ENCODE measurements around the gene MATN4.

MATN4 gene

GRCh38 chr20:45254383-45255262 is 53.5 kb downstream of the MATN4 start, which contains the start of gene SLPI:
Gene SLPI (minus strand): TSS chr20:45254564. CDS start chr20:45254543, 21 bp downstream.
- in situ Hi-C loops (cut with MboI; ENCODE audit: low sequenced_read_pairs, unreplicated experiment): no loop called here
- DNase-seq (ENCODE audit: low spot score): peak; percentile 30
- no peak for TF ChIP-seq CTCF (IDR thresholded peaks at IDR 0.05; ENCODE audit: borderline replicate concordance, control extremely low read depth, extremely low read depth, insufficient read depth, missing control alignments)

- TF ChIP-seq CTCF (IDR thresholded peaks at IDR 0.05; ENCODE audit: borderline replicate concordance, control extremely low read depth, extremely low read depth, insufficient read depth, missing control alignments): no peak
- in situ Hi-C loops (cut with MboI; ENCODE audit: low sequenced_read_pairs, unreplicated experiment): no loop called here
- no peak for DNase-seq (ENCODE audit: low spot score)
These were observed 54.8 kb downstream of the MATN4 start for GRCh38 chr20:45253261-45253660.

- in situ Hi-C loops (cut with MboI; ENCODE audit: low sequenced_read_pairs, unreplicated experiment): no loop called here
- no peak for DNase-seq (ENCODE audit: low spot score)
- no peak for TF ChIP-seq CTCF (IDR thresholded peaks at IDR 0.05; ENCODE audit: borderline replicate concordance, control extremely low read depth, extremely low read depth, insufficient read depth, missing control alignments)
These were observed 56.1 kb downstream of the MATN4 start for GRCh38 chr20:45251884-45252560.

DNA sequence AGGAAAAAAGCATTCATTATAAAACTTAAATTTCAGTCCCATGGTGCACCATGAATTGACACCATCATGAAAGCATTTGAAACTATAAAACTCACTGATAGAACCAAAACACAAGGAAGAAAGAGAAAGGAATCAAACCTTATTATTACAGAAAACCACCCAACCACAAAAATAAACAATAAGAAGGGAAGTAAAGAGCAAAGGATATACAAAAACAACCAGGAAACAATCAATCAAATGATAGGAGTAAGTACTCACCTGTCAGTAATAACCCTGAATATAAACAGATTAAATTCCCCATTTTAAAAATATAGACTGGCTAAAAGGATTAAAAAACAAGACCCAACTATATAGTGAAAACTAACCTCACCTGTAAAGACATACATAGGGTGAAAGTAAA is 59.5 kb downstream of the MATN4 start:
- TF ChIP-seq CTCF (IDR thresholded peaks at IDR 0.05; ENCODE audit: borderline replicate concordance, control extremely low read depth, extremely low read depth, insufficient read depth, missing control alignments): no peak
- in situ Hi-C loops (cut with MboI; ENCODE audit: low sequenced_read_pairs, unreplicated experiment): no loop called here
- DNase-seq (ENCODE audit: low spot score): no peak

DNA sequence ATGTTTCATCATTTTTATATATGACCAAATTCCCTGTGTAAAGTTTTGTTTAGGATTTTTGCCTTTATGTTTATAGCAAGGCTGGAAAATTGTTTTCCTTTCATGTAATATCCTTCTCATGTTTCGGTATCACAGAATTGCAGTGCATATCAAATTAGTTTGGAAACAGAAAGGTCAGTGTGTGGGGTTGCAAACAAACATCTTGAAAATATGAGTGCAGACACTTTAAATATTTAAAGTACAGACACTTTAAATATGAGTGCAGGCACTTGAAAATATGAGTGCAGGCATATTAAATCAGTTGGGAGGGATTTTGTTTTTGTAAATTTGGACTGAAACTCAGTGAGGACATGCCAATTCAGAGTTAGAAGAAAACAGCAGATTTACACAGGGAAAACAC is 60.2 kb downstream of the MATN4 start:
- no peak for TF ChIP-seq CTCF (IDR thresholded peaks at IDR 0.05; ENCODE audit: borderline replicate concordance, control extremely low read depth, extremely low read depth, insufficient read depth, missing control alignments)
- DNase-seq (ENCODE audit: low spot score): no peak
- in situ Hi-C loops (cut with MboI; ENCODE audit: low sequenced_read_pairs, unreplicated experiment): no loop called here

DNA sequence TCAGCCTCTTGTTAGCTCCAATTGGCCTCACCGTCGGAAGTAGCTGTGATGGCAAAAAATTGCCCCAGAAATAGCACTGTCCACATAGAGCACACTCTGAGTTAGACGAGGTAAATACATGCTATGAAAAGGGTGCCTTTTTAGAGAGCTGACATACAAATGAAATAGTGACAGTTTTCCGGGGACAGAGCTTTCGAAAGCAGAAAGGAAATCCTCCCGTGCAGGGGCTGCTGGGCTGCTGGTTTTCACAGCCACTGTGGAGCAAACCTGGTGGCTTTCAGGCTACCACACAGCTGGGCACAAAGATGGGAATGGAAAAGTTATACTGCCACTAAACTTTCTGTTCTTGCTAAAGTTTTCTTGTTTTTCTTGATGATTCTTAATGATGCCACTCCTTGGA is 62.0 kb downstream of the MATN4 start:
- in situ Hi-C loops (cut with MboI; ENCODE audit: low sequenced_read_pairs, unreplicated experiment): no loop called here
- TF ChIP-seq CTCF (IDR thresholded peaks at IDR 0.05; ENCODE audit: borderline replicate concordance, control extremely low read depth, extremely low read depth, insufficient read depth, missing control alignments): no peak
- DNase-seq (ENCODE audit: low spot score): no peak

Data from GM13976 (cell line).